WTC11 (cell line): ENCODE results near the gene WASHC3.

Experiments
- ATF2 ChIP-seq: sonication (generic); formaldehyde crosslinking; IDR thresholded peaks from 2 replicates; pipeline ENCODE4 v1.8.1; 2022; ENCODE audit warnings: low read depth, missing genetic modification reagents, borderline replicate concordance
- CTCF ChIP-seq: fragments of 200-600 bp; IDR thresholded peaks from 2 replicates; pipeline ENCODE4 v1.8.0; 2022; ENCODE audit warnings: antibody characterized with exemption
- MAX ChIP-seq: sonication (generic); formaldehyde crosslinking; IDR thresholded peaks from 2 replicates; pipeline ENCODE4 v1.8.0; 2022; ENCODE audit warnings: mild to moderate bottlenecking, missing genetic modification reagents

- TF ChIP-seq ATF2 (CRISPR knock-in tag) (no peak), CTCF (no peak), MAX (CRISPR knock-in tag) (no peak)
Measured at GRCh38 chr12:102005256-102005655, 56.5 kb downstream of the WASHC3 start.
